ENCODE data around the gene GSTO2. TPM values are rescaled to one million over a fixed set of nuclear protein-coding genes. Genes with fewer than 3 reads are reported as not detected.

The GSTO2 gene
- total and polyA plus RNA-seq, 2 experiments from 2014 or later: 30.7 to 49.8 TPM

GRCh38 chr10:104345941-104346340, 77.0 kb downstream of the GSTO2 start (continued):
- TF ChIP-seq CTCF (conservative IDR thresholded peaks at IDR 0.05; ENCODE audit: low read depth in 2 of 2) (no peak), ZNF462 (CRISPR knock-in tag; IDR thresholded peaks at IDR 0.05) (no peak), STAT1 (IDR thresholded peaks at IDR 0.05; ENCODE audit: unreplicated experiment) (no peak), ZNF331 (CRISPR knock-in tag; IDR thresholded peaks at IDR 0.05; ENCODE audit: low read depth) (no peak), POLR2AphosphoS5 (IDR thresholded peaks at IDR 0.05; ENCODE audit: low read depth) (no peak), JUNB (IDR thresholded peaks at IDR 0.05; ENCODE audit: unreplicated experiment) (no peak)

- H3K9me3 Mint-ChIP-seq: no peaks in the 10 kb centered on the region
- Histone ChIP-seq H3K36me3 (ENCODE audit: insufficient read depth) (no peaks in the 10 kb centered on the region), H3K4me3 (no peak overlapping the region), H3K27me3 (ENCODE audit: insufficient read depth) (no peaks in the 10 kb centered on the region), H4K20me1 (replicated peaks; ENCODE audit: insufficient read depth) (no peaks in the 10 kb centered on the region), H3K4me2 (no peak overlapping the region), H3F3A (replicated peaks; ENCODE audit: low read depth) (no peaks in the 10 kb centered on the region), H2AFZ (no peak overlapping the region), H3K4me1 (ENCODE audit: insufficient read depth) (peaks cover 14% of the 10 kb centered on the region), H3K79me2 (replicated peaks; ENCODE audit: insufficient read depth) (no peaks in the 10 kb centered on the region), H3K27ac (ENCODE audit: low read depth) (no peak overlapping the region), H3K9me2 (ENCODE audit: insufficient read depth) (no peaks in the 10 kb centered on the region)
- H3K4me3 Mint-ChIP-seq: no peak overlapping the region
- no peak for ATAC-seq
- no peaks in the 10 kb centered on the region for H3K36me3 Mint-ChIP-seq (ENCODE audit: low read depth)
- peaks cover 12% of the 10 kb centered on the region; the same call in 2 of the 3 replicates for H3K4me1 Mint-ChIP-seq
- no peaks in the 10 kb centered on the region for H3K27me3 Mint-ChIP-seq (ENCODE audit: insufficient read depth, low read depth, poor library complexity)
- H3K27ac Mint-ChIP-seq: no peak overlapping the region
- DNase-seq (ENCODE audit: low spot score): no peak
- TF ChIP-seq NANOG (IDR thresholded peaks at IDR 0.05; ENCODE audit: borderline replicate concordance) (no peak), CTCF (conservative IDR thresholded peaks at IDR 0.05; ENCODE audit: low read depth in 2 of 2) (no peak), JUNB (IDR thresholded peaks at IDR 0.05; ENCODE audit: unreplicated experiment) (no peak), STAT1 (IDR thresholded peaks at IDR 0.05; ENCODE audit: unreplicated experiment) (no peak), REST (IDR thresholded peaks at IDR 0.05; ENCODE audit: unreplicated experiment) (no peak)
Measured at GRCh38 chr10:104347295-104348045, 78.5 kb downstream of the GSTO2 start.
